GM21786 (cell line): Measurements from ENCODE around the gene NEDD4.
"Not testable (repeated sequence)": the region's sequence is repeated elsewhere in the genome, so short reads cannot be mapped to it uniquely, and the experiment has no call there.

Experiments used
- ATAC-seq: cut with Tn5 transposase; IDR thresholded peaks from one replicate; pipeline ENCODE4 v1.9.1; 2021; ENCODE audit not compliant: unreplicated experiment

NEDD4 gene

DNA sequence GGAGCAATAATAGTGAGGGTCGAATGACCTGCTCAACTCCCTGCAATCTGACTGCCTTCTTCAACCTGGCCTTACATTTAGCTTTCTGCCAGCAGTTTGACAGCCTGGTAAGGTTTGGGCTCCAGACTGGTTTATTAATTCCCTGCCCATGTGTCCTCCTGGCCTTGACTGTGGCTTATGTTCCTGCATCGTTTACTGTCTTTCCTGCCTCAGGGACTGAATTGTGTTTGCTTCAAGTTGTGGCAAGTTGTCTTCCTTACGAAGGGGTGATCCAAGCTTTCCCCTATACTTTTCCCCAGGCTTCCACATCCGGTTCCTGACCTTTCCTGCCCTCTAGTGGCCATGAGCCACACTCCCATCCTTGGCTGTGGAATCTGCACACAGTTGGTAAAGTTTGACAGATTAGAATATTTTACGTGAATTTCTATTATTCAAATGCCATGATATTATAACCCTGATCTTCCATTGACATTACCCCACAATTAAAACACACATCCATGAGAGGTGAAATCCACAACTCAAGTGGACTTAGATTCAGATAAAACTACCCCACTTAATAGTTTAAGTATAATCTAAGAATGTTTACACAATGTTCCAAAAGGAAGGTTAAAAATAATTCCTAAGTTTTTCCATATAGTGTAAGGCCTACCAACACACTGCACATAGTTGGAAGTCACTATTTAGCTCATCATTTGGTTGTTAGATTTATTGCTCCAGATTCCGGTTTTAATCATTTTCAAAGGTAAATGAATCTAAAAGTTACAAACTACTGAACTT lies 95.7 kb downstream of the NEDD4 start:
- ATAC-seq: no peak

DNA sequence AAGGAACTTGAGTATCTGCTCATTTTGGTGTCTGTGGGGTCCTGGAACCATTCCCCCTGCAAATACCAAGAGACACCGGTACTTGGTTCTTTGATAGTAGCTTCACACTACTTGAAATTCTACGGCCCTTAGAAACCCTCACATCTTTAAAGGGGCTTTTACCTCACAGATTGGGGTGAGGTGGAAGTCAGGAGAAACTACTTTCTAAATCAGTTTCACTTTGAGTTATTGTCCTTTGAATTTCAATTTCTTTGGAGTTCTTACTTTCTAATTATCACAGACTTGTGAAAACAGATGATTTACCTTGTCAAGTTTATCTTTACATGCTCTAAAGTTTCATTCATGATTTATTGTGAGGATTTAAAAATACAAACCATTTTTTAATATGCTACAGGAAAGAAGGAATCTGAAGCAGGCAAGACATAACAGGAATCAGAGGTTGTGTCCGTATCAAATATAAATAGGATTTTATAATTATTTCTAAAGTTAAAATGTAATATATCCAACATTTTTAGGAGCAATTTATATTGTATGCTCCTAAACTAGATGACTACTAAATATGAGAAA lies 98.9 kb downstream of the NEDD4 start:
- no peak for ATAC-seq

DNA sequence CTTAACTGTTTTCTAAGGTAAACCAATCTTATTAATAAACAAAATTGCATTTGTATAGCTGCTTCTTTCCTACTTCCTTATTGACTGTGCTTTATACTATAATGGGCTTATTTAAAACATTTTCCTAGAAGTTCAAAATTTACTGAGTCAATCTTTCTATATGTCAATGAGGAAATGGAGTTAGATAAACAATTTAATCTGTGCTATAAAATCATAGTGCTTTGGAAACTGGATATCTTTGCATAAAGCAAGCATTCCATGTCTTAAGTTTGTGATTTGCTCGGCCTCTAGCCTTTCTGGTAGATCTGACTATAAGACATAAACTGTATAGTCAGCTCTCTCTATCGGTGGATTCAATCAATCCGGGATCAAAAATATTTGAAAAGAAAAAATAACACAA lies 99.6 kb downstream of the NEDD4 start:
- ATAC-seq: no peak

DNA sequence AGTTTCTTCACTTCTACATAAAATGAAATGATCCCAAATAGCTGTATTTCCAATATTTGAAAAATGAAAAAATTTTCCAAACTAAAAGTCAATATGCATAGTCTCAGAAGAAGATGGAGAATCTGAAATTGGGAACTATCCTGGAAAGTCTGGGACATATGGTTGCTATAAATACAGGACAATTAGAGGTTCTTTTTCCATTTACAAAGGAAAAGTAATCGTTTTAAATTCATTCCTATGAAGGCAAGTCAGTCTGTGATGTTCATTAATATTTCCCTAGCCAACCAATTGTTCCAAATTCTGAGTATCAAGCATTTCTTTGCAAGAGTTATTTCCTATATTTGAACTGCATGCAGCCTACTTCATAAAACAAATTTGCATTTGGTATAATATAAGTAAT lies 102.2 kb downstream of the NEDD4 start:
- ATAC-seq: no peak

DNA sequence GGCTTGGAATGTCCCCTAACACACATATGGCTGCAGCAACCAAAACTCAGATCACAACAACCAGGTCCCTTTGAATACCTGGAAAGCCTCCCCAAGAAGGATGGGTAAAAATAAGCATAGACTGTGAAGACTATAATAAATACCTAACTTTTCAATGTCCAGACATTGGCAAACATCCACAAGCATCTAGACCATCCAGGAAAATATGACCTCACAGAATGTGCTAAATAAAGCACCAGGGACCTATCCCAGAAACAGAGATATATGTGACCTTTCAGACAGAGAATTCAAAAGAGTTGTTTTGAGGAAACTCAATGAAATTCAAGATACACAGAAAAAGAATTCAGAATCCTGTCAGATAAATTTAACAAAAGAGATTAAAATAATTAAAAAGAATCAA lies 109.2 kb downstream of the NEDD4 start:
- ATAC-seq: no peak

DNA sequence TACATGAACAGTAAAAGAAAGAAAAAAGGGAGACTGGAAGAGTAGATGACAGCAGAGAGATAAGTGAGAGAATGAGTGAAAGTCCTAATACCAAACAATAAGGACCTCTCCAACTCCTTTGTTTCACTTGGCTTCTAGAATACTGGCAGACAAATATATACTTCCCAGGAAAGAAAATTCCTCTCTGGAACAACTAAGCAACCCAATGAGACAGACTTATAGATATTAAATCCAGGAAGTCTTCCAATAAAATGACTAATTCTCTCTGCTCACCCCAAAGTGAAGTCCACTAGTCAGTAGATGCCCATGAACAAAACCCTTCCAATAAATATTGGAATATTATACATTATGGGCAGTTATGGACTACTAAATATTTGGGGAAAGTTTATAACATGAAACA lies 114.2 kb downstream of the NEDD4 start:
- no peak for ATAC-seq

DNA sequence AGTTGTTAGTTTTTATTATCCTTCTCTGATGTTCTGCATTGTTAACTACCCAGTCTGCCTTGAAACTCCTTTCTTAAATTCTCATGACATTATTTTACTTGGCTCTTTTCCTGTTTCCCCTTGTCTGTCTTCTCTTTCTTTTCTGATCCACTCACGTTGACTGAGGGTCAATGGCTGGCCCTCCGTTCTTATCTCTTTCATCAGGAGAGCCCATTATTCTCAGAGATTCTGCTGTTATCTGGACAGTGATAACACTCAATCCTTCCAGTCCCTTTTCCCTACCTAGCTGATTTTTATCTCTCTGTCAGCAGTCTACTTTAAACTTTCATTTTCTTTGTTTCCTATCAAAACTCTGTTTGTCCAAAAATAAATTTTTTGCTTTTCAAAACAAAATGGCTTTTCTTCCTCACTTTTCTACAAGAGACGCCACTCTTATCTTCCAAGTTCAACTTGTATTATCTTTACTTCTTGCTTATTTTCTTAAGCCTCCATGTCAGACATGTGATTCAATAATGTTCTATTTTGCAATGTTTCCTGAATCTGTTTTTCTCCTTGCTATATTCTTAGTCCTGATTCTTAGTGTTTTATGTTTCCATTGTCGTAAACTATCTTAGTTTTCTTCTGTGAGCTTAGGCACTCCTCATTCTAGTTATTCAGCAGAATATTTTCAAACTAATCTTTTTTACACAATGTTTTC lies 120.2 kb downstream of the NEDD4 start:
- no peak for ATAC-seq

DNA sequence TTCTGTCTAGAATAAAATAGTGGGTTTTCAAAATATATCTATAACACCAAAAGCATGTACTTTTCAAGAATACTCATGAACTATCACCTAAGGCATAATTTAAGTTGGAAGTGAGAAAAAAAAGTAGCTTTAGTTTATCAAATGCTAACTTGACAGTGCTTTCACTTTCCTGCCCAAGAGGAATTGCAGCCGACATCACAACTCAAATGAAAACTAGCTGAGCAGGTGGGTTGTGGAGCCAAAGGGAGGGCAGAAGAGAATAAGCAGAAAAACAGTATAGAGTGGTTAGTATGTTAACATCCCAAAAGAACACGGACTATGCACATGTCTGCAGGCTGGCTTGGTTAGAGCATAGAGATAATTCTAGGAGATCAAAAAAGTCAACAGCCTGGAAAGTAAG lies 120.9 kb downstream of the NEDD4 start:
- ATAC-seq: no peak

DNA sequence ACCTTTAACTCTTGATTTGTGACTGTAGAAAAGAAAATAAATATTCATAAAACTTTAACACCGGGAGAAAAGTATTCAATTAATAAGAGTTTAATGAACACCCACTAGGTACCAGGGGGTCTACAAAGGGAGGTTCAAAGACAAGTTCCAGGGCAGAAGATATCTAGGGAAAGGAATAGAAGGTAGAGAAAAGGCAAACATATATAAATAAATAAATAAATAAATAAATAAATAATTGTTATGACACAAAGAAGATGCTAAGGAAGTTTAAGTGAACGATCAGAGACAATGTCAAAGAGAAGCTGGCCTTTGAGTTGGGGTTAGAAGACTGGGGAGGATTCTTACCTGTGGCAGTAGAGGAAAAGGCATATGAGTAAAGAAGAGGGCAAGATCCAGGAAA lies 123.8 kb downstream of the NEDD4 start:
- no peak for ATAC-seq

DNA sequence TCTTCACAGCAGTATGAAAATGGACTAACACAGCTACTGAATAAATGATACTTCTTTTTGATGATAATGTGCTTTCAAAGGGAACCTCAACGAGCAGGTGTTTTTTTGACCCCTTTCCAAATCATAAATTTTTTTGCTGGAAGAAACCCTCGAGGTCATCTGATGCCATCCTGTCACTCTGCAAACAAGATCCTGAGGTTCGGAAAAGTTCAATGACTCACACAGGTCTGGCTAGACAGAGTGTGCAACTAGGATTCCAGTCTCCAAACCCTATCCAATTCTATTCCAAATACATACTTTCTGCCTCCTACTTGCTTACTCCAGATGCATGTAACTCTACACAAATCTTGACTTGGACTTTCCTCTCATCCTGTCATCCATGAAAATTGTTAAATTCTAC lies 124.7 kb downstream of the NEDD4 start:
- no peak for ATAC-seq

DNA sequence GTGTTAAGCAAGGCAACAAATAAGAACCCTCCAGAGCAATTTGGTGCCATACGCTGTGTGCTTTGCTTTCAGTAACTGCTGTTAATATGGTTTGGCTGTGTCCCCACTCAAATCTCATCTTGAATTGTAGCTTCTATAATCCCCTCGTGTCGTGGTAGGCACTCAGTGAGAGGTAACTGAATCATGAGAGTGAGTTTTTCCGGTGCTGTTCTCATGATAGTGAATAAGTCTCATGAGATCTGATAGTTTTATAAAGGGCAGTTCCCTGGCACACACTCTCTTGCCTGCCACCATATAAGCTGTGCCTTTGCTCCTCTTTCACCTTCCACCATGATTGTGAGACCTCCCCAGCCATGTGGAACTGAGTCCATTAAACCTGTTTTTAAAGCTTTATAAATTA lies 125.1 kb downstream of the NEDD4 start:
- ATAC-seq: not testable (repeated sequence)

DNA sequence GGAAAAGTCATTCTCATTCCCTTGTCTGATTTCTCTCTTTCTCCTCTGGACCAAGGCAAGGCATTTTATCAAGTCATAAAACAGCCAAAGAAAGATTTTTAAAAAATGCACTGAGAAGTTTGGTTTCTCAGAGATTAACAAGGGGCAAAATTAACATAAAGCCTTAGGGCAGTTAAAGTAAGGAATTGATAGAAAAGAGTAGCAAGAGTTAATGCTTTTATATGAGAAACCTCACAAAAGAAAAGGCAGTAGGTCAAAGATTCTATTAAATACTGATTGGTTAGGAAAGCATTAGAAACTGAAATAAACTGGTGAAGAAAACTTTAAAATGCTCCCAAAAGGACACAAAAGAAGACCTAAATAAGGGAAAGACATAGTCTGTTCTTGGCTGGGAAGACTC lies 129.5 kb downstream of the NEDD4 start:
- no peak for ATAC-seq

DNA sequence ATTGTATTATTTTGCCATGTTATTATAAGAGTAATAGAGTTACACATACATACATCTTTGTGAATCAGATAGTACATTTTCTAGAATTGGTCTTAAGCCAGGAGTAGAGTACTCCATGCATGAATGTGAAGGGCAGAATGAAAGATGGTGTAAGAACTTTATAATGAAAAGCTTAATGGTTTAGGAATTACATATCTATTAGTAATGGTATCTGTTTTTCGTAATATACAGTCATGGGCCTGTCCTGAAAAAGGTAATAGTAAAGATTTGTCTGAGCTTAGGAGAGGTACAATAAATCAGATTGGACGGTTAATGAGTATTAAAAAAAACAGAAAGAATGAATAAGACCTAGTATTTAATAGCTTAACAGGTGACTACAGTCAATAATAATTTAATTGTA lies 132.3 kb downstream of the NEDD4 start:
- ATAC-seq: no peak

DNA sequence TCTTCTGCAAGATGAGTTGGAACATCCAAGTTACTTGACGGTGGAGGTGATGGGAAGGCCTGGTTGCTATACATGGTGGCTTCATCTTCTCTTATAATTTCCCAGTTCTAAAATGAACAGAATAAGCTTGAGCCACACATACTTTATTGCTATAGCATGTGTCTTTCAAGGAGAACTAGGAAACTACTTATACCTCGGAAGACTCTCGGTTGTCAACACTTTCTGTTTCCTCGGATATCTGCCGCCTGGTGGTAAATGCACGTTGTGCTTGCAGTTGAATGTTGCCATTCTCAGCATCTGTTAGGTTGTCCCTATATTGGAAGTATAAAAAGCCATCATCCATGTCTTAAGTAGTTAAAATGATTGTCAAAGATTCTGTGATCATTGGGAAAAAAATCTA lies 132.9 kb downstream of the NEDD4 start:
- no peak for ATAC-seq

DNA sequence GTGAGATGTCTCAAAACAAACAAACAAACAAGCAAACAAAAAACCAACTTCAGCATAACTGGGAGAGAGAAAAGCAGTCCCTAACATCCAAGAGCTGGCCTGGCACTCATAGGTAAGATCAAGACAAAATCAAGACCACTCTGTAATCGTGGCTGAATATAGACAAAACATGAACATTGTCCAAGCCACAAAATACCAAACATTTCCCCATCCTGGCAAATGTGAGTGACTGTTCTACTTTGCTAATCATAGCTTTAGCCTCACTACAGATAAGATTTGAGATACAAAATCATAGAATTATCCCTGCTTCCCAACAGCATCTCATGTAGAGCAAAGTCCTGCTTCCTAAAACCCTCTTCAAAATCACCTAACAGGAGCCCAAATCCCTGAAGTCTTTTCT lies 133.7 kb downstream of the NEDD4 start:
- ATAC-seq: no peak

DNA sequence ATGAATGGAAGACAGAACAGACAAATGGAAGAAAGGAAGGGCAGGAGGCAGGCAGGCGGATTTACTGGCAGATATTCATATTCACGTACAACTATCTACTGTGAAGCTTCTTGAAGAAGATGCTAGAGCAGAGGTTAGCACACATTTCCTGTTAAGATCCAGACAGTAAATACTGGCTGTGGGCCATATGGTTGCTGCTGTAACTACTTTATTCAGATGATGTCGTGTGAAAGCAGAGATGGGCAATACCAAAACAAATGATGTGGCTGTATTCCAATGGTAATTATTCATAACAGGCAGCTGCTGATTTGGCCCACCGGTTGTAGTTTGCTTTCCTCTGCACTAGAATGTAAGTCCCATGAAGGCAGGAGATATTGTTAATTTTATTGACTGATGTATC lies 134.8 kb downstream of the NEDD4 start:
- no peak for ATAC-seq

DNA sequence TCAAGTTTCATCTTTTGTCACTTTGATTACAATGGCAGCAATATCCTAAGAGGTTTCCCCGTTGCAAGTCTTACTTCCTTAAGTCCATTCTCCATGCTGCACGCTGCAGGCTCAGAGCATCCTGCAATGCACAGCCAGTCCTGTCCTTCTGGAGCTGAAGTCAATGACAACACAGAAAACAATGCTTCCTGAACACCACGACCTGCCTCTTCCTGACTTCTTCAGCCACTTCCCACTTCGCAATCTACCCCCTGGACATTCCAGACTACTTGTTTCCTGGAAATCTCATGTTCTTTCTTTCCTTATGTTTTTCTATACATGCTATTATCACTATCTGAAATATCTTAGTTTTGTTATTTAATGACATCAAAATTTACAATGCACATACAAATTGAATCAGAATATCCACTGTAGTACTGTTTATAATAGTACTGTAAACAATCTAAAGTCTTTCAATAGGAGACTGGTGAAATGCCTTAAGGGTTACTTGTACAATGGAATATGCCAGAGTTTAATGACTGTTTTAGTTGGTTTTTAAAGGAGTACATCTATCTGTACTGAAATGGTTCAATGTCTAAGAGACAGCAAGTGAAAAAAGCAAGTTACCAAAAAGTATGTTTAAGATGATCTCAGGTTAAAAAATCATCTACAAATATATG lies 136.8 kb downstream of the NEDD4 start:
- ATAC-seq: no peak

DNA sequence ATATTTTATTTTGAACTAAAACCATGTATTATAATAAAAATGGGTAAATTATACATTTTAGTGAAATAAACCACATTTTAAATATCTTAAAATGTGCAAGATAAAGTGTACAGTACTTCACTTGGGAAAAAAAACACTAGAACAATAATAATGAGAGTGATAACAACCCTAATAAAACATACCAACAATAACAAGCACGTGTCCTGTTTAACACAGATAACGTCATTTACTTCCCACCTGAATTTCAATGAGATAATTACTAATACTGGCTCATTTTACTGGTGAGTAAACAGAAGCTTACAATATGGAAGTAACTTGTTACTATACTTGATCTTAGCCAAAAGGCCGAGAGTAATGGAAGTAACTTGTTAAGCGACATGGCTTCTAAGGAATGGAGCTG lies 140.3 kb downstream of the NEDD4 start:
- no peak for ATAC-seq

DNA sequence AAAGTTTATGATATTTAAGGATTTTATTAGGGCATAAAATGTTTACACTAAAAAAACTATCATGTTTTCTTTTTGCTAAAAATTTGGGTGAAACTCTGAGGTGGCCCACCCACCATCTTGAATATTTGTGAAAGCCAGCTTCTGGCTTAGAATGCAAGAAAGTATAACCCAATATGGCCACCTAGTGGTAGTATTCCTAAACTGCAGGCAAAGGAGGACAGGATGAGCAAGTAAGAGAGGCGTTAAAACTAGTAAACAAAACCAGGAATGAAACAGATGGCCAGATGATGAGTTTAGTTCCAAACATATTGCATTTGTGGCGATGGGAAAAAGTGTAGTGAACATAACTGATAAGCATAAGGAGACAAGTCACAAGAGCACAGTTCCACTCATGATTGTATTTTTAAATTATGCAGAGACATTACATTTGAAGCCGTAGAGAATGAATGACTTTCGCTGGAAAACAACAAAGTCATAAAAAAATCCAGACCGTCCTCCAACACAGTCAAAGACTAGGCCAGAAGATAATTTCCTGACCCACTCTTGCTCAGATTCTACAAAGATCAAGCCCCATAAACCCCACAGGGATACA lies 147.2 kb downstream of the NEDD4 start:
- no peak for ATAC-seq

DNA sequence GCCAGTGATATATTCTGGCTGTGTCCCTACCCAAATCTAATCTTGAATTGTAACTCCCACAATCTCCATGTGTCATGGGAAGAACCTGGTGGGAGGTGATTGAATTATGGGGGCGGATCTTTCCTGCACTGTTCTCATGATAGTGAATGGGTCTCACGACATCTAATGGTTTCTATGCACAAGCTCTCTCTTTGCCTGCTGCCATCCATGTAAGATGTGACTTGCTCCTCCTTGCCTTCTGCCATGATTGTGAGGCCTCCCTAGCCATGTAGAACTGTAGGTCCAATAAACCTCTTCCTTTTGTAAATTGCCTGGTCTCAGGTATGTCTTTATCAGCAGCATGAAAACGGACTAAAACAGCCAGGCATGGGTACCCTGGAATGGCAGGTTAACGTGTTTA lies 150.5 kb downstream of the NEDD4 start:
- not testable (repeated sequence) for ATAC-seq

DNA sequence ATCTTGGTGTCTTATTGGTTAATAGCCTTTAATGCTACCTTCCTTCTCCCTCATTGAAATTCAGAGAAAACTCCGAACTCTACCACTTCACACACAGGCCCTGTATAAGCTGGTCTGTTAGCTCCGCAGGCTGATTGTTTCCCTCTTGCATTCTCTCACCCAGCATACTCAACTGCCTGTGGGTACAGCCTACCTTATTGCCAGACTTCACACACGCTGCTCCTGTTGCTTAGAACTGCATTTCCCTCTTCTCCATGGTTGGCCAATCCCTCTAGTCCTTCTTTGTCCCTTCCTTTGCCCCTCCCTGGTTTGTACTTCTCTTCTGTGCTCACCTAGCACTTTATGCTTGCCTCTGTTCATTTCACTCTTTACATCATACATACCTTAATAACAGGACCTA lies 157.5 kb downstream of the NEDD4 start:
- no peak for ATAC-seq

DNA sequence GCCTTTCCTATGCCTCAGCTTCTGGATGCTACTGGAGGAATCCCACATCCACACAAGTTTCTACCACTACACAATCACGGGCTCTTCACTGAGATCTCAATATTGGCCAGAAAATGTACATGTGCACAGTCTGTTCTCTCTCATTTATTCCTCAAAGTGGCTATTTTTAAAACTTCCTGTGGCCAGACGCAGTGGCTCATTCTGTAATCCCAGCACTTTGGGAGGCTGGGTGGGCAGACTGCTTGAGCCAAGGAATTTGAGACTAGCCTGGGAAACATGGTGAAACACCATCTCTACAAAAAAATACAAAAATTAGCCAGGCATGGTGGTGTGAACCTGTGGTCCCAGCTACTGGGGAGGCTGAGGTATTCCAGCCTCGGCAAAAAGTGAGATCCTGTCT lies 159.1 kb downstream of the NEDD4 start:
- ATAC-seq: no peak
